ENCODE results near the gene TARS3.
A peak's percentile ranks its signal among the peaks of the same experiment; 100 is the strongest.
"Not testable (repeated sequence)": the region's sequence is repeated elsewhere in the genome, so short reads cannot be mapped to it uniquely, and the experiment has no call there.

Gene TARS3

DNA sequence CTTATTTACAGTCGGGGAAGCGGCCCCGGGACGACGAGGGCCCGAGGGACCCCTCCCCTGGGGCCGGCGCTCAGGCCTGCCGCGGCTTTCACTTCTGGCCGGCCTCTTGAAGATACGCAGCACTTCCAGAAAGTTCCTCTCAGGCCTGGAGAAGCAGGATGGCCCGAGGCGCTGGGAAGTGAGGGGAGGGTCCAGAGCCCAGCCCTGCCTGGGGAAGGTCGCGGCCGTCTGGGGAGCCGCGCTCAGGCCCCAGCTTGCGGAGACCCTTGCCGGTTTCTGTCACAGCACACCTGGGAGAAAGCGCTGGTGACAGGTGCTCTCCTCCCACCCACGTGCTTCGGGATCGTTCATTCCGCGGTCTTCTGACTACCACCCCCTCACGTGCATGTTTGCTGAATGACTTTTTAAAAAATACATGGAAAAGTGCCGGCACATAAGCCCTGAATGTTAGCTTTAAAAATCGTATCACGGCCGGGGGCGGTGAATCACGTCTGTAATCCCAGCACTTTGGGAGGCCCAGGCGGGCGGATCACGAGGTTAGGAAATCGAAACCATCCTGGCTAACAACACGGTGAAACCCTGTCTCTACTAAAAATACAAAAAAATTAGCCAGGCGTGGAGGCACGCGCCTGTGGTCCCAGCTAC, 71.4 kb downstream of the TARS3 start:
- DNase-seq: no peak

DNA sequence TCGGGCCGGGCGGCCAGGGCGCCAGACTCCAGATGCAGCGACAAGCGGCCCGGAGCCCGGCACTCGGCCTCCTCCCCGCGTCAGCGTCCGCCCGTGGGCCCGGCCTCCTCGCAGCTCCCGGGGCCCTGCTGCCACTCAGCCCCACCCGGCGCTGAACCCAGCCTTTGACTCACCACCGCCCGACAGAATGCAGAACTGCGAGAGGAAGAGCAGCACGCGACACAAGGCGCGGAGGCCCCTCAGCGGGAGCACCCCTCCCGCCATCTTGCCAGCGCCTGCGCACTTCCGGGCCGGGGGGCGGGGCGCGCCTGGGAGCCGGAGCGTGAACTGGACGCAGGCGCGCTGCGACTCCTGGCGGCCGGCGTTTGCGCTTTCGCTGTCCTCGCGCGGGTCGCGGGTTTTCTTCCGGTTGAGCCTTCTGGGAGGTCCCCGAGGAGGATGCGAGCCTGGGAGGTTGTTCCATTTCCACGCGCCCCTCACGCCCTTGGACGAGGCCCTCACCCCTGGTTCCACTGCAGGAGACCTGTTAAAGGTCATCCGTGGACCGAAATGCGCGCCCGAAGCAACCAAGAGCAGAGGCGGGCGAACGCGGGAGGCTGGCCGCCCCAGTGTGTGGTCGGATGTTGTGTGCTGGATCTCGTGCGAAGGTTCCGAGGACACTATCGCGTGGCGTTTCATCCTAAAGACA, 72.0 kb downstream of the TARS3 start, which contains the start of gene TM2D3:
TM2D3 (minus strand) TSS at position 284 of the 688 bp plus-strand sequence; CDS start at position 264, 20 bp downstream.
- peak; percentile 81 to 90 for DNase-seq

DNA sequence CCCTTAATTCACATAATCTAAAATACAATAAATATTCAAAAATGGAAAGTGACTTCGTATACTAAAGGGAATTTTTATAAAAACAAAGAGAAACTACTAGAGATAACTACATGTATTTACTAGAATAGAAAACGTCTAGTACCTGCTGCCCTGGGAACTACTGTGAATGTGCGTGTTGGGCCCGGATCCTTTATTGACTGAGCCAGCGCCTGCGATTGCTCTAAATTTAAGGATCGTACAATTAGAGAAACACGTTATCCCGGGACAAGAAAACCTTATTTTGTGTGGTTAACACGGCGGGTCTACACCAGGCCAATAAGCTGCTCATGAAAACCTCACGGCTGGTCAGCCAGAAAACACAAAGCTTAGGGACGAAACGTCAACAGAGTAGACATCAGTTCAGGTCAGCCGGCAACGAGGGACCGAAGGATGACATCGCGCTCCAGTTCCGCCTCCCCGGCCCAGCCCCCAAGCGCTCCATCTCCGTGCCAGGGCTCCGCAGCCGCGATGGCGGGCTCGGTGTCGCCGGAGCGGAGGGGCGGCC, 72.6 kb downstream of the TARS3 start:
- DNase-seq: peak in 1 of 2 experiments; percentile 48

DNA sequence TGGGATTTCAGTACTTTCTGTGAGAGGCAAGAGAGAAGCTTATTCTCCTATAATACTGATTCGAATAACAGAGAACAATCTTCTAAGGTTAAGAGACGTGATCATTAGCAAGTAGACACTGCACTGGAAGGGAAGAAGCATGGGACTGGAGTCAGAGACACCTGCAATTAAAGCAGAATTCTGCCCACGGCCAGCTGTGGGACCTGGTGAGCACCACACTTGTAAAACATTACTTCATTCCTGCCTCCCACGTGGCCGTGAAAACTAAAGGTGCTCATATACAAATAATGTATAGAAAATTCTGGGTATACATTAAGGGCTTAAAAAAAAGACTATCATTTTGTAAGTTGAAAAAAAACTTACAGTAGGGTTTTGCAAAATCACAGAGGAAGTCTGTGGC, 74.1 kb downstream of the TARS3 start:
- DNase-seq: no peak

DNA sequence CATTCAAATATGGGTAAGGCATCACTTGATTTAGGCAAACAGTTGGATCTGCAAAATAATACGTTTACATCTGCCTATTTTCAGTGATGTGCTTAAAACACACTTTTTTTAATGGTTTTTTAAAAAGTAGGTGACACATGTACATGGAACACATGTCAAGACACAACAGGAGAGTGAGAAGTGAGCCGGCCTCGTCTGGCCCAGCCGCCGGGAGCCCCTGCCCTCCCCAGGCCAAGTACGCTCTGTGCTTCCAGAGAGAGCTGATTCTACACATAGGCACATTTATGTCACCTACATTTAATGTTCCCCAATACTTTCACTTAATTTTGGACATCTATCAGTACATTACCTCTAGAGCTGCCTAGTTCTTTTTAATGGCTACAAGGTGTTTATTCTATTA, 75.9 kb downstream of the TARS3 start:
- no peak for DNase-seq

DNA sequence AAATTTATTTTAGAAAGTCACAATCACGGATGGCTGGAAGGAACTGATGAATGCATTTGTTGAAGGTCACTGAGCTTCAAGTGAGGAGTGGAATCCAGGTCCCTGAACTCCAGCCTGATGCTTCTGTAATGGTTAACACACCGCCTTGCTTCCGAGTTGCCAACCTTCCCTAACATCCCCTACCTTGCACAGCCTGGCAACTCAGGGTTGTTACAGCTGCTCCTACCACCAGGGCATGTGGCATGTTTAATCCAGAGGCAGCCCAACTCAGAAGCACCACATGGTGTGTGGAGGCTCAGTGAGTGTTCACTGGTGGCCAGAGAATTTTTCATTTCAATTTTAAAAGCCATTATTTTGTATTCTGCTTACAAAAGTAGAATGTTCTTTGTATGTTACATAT, 77.0 kb downstream of the TARS3 start:
- peak in 1 of 2 experiments; percentile 17 for DNase-seq

DNA sequence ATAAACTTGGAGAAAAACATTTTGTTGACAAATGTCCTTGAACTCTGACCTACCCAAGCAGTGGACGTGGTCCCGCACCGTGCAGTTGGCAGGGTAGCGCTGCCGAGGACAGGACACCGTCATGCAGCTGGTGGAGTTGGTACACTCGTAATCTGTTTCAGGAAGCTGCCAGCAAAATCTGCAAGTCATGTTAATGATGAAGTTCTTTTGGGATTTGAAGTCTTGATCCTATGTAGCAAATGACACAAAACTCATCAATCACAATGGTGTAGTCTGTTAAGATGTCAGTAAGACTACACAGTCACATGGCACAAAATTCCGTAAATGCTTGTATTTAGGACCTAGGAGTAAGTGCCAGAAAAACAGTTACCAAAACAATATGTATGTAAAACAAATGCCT, 77.6 kb downstream of the TARS3 start:
- DNase-seq: no peak

DNA sequence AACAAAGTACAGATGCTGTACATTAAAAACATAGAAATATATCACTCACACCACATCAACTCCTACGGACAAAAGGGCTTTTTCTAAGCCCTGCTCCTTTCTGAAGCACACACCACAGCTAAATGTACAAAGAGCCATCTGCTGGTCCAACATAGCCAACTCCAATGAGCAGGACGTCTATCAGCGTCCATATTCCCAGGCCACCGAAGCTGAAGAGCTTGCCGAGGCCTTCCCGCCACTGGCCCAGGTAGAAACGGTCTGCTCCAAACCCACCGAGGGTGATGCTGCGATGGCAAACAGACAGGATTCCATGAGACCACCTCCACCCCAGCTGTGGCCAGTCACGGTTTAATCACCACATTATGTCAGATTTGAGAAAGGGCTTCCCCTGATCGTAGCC, 81.9 kb downstream of the TARS3 start:
- DNase-seq: peak in 1 of 2 experiments; percentile 14

DNA sequence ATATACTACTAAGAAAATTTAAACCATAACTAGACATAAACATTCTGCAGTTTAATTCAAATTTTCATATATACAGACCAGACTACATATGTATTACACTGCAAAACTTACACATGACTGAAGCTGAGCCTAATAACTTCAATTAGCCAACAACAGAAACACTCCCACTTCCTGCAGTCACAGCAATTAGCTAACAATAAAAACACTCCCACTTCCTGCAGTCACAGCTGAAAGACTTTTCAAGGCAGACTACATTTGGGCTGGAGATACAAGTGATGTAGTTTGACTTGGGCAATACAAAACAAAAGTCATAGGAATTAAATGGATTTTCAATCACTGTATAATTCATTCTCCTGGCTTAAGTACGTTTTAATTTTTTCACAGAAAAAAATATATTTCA, 82.4 kb downstream of the TARS3 start:
- DNase-seq: no peak

DNA sequence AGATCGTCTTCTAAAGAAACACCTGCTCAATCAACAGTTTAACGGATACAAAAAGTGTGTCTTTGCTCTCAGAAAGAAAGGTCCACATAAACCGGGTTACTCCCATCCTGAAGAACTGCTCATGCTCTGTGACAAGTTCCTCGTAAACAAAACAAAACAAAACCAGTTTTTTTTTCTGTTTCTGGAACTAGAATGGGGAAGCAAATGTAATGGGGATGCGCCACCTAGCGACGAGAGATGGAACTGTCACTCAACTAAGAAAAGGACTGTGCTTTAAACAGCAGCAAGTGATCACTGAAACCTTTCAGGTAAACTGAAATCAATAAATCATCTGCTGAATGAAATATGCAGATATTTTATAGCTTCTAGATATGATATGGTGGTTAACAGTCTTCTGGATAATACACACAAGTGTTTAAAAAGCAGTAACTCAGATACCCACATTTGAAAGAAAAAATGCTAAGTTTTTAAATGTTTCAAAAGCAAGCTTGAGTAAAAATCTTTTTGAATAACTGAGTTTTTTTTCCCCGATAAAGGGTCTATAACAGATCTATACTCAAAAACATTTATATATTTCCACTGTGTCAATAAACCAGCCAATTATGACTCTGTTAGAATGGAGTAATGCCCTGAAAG, 83.0 kb downstream of the TARS3 start:
- DNase-seq: peak in 1 of 2 experiments; percentile 51

DNA sequence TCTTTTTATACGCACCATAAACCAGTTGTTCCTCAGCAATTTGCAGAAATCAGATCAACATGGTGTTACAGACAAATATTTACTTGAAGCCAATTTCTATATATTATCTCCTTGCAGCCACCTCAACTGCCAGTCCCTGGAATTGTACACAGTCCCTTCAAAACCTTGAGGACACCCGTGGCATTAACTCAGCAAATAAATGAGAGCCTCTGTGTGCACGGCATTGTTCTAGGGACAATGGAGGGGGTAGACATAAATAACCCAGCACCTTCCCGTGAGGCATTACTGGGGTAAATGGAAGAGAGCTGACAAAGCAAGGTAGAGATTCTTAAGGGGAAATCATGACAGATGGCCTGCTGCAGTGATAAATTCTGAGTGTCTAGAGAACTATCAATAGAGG, 84.6 kb downstream of the TARS3 start:
- no peak for DNase-seq

DNA sequence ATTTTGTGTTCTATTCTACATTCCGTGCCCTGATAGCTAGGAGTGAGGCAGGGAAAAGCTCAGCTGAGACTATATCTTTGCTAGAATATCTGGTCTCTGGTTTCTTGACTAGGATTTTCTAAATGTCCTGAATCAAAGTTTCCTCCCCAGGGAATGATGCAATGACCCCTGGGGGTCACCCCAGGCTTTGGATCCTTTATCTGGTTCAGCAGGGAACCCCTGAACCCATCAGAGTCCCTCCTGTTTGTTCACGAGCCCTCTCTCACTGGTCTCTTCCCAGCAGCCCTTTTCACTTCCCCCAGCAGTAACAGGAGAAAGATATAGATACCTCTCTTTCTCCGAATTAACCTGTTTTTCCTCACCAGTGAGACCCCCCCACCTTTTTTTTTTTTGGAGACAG, 86.4 kb downstream of the TARS3 start:
- DNase-seq: no peak

DNA sequence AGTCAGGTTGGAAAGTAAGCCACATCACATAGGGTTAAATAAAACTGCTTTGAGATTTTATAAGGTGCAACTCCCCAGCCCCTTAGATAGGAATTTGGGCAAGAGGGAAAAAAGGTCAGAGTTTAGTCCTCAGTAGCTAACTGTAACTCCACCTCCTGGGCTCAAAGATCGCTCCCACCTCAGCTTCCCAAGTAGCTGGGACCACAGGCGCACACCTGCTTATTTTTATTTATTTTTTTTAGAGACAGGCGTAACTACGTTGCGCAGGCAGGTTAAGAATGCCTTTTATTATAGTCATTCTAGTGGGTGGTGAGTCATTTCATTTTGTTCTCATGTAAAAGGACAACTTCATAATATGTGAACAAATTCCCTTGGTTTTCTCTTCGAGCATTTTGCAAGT, 86.8 kb downstream of the TARS3 start:
- no peak for DNase-seq

DNA sequence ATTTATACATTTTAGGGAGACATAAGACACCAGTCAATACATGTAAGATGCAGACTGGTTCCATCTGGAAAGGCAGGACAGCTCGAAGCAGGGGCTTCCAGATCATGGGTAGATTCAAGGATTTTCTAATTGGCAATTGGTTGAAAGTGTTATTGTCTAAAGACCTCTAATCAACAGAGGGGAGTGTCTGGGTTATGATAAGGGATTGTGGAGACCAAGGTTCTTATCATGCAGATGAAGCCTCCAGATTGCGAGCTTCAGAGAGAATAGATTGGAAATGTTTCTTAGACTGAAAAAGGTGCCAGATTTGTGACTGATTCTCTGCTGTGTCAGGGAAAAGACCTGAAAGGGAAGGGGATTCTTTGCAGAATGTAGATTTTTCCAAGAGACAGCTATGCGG, 87.2 kb downstream of the TARS3 start:
- DNase-seq: no peak

DNA sequence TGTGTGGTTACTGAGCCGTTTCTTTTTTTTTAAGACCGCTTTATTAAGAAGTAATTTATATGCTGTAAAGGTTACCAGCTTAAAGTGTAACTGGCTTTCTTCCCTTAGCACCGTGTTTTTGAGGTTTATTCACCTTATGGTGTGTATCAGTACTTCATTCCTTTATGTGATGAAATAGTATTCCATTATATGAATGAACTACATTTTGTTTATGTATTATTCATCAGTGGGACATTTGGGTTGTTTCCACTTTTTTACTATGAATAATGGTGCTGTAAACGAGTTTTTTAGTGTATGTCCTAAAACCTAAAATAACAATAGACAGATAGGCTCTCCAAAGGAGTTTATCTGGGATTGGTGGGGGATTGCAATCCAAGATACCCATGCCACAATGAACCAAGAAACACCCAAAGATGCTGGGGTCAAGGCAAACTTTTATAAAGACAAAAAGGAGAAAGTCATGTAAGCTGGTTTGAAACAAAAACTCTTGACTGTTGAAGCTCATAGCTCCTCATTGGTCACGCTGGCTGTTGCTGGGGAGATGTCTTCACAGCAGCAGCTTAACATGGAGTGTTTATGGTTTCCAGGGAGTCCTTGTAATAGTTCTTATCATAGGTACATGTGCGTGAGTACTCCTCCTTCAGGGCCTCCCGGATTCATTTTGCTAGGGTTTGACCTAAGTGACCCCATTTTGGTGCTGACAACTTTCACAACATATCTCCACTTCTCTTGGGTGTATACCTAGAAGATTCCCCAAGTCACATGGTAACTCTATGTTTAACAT, 88.1 kb downstream of the TARS3 start:
- no peak for DNase-seq

DNA sequence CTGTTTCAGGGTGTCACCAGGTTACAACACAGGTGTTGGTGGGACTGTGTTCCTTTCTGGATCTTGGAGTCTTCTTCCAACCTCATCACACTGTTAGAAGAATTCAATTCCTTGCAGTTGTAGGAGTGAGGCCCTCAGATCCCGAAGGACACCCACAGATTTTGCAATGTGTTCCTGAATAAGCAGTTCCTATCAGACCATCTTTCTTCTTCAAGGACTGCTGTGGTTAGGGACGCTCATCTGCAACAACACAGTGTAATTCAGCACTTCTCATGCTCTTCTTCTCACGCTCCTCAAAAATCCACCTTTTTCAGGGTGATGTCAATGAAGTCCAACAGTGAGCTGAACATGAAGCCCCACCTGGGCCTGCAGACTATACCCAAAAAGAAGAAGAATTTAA, 90.9 kb downstream of the TARS3 start:
- DNase-seq: no peak

DNA sequence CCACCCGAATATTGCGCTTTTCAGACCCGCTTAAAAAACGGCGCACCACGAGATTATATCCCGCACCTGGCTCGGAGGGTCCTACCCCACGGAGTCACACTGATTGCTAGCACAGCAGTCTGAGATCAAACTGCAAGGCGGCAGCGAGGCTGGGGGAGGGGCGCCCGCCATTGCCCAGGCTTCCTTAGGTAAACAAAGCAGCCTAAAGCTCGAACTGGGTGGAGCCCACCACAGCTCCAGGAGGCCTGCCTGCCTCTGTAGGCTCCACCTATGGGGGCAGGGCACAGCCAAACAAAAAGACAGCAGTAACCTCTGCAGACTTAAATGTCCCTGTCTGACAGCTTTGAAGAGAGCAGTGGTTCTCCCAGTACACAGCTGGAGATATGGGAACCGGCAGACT, 97.5 kb downstream of the TARS3 start:
- DNase-seq: not testable (repeated sequence)

DNA sequence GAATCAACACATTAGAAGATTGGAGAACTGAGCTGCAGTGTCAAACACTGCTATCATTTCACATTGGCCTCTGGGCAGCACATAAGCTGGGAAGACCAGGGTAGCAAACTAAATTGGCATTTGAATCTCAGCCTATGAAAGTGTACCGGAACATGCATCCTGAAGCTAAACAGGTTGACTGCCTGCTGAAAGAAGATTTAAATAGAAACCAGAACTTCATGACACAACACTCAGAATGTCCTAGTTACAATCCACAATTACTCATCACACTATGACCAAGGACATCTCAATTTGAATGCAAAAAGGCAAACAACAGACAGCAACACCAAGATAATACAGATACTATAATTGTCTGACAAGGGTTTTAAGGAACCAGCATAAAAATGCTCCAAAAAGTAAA, 98.3 kb downstream of the TARS3 start:
- DNase-seq: no peak

DNA sequence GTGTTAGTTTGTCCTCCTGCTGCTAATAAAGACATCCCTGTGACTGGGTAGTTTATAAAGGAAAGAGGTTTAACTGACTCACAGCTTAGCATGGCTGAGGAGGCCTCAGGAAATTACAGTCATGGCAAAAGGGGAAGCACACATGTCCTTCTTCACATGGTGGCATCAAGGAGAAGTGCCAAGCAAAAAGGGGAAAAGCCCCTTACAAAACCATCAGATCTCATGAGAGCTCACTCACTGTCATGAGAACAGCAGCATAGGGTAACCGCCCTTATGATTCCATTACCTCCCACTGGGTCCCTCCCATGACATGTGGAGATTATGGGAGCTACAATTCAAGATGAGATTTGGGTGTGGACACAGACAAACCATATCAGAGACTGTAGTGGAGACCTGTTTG, 99.1 kb downstream of the TARS3 start:
- DNase-seq: no peak

DNA sequence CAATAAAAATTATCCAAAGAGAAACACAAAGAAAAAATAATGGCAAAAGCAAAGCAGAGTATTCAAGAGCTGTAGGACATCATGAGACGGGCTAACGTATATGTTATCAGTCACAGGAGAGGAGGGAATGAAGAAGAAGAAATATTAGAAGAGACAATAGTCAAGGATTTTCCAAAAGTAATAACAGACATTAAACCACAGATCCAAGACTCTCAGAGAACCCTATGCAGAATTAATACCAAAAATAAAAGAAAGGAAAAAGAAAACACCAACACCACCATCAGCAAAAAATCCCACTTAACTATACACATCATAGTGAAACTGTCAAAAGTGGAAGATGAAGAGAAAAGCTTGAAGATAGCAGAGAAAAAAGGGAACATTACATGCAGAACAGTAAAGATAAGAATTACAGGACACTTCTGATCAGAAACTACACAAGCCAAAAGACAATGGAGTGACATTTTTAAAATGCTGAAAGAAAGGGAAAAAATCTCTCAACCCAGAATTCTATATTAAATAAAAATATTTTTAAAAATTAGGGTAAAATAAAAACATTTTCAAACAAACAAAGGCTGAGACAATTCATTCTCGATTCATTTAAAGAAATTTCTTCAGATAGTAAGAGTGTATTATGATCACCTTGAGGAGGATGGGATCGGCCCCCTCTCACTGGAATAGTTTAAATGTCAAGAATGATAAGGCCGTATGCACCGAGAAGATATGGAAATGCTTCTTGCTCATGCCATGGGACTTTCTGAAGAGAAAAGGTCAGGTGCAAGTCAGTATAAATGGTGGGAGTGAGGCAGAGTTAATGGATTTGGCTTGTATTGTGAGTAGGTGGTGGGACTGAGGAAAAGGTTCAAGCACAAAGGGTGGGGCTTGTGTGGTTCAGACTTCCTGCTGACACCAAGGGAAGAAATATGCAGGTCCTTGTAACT, 100.6 kb downstream of the TARS3 start:
- no peak for DNase-seq

DNA sequence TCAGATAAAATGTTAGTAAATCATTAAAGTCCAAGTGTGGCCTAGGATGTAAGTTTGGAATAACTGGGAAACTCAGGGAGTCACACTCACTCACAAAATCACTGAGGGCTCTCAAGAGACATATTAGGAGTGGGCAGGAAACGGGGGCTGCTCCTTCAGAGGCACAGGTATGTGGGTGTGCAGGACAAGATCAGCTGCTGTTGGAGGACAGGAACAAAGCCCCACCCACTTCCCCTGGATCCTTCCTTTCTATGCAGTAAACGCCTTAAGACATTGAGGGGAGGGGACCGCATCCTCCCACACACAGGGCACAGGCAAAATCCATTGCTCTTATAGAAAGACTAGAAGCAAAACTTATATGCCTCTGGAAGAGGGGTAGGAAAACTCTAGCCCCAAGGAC, 102.3 kb downstream of the TARS3 start:
- DNase-seq: no peak

DNA sequence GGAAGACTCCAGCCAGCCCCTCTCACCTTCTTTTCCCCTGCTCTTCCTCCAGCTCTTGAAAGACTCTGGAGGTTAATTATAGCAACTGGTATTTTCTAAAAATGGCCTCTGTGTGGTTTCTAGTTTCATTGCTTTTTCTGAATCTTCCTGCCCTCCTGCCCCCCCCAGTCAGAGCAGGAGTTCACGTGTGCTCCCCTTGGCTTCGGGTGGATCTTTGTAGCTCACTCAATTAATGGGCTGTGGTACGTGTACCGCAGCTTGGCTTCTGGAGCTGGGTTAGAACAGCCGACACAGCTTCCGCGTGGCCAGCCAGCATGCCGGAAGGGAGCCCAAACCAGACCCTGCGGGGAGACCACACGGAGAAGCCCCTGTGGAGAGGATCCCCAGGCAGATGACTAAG, 103.6 kb downstream of the TARS3 start:
- DNase-seq: no peak
